Measurements from ENCODE around the gene VAX1.

The VAX1 gene

DNA sequence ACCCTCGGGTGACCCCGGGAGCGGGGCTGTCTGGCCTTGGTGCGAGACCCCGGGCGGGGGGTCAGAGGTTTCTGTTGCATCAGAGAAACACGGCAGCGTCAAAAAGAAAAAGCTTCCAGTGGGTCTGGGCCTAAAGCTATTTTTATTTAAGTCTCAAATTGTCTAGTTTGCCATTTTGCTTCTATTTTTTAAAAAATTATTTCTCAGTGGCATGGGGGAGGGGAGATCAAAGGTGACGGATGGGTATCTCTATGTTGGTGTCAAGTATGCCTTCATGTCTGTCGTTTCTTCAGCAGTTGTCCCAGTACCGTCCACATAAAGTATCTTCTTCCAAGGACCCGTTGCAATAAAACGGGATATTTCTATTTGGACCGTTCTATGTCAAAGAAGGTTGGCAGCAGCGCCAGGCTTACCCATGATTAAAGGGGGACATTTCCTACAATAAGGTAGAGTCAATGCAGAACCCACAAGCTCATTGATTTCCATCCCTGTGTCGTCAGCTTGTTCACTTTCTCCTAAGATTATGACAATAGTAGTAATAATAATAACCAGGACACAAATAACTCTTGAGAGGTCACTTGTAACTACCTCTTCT is 26.0 kb upstream of the VAX1 start:
- DNase-seq (ENCODE audit: low spot score), result no peak

DNA sequence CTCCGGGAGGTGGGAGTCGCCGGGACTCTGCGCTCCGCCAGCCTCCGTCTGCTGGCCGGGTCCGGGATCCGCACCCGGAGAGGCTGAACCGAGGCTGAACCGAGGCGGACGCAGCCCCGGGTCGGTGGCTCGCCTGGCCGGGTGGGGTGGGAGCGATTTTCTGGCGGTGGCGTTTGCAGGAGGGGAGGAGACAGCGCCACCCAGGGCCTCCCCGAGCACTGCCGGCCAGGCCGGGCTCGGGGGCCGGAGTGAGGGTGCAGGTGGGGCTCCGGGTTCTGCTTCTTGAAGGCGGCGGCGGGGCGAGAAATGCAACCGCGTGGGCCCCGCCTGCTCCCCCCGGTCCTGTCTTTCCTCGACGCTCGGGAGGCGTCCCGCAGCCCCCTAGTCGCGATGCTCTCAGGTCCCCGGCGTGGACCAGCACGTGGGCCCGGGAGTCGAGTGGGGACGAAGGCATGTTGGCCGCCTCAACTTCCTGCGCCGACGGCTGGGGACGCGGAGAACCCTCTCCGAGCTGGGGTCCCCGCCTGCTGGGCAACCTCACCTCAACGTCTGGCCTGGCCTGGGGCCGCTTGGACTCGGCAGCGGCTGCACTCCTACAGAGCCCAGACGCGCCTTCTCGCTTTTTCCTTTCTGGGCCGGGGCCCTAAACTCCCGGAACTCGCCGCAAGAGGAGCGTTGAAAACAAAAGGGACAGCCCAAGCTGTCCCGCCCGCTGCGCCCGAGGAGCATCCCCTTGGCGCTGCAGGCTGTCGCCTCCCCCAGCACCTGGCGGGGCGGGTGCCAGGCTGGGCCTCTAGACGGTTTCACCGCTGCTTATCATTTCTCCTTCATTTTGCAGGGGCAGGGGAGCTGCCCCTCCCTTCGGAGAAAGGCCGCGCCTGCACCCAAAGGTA is 25.2 kb upstream of the VAX1 start:
- no peak for DNase-seq (ENCODE audit: low spot score)

DNA sequence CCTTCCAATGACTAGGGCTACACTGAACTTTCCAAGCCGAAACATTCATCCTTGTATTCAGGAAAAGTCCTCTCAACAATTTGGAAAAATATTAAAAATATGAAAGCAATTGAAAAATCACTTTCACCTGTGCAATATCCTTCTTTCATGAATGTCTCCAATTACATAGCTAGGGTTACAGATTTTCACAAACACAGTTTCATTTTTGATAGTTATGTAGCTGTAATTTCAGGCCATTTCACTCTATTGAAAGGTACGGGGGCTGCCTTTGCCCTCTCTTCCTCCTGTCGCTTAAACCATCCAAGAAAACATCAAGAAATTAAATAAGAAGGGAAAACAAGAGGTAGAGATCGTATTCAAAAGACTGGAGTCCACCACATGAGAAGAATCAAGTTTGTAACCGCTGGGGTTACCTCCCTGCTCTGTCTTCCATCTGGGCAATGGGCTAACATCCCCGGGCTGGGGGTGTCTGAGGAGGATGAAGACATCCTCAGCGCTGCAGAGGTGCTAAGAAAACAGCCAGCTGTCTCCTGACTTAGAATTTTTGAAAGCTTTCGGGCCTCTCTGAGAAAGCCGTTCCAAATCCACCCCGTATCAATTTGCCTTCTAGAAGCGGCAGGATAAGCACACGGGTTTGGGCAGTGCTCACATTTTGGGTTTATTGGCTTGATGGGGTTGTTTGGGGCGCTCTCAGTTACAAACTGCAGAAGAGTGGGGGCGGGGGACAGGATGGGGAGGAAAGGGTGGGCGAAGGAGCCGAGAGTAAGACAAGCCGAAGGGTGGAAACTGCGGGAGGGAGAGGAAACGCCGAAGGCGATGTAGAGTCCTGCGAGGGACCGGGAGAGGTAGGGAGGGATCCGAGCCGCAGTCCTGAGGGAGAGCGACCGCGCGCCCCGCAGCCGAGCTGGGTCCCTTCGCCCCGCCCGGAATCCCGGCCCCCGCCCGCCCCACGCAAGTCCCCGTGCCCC is 24.3 kb upstream of the VAX1 start:
- no peak for DNase-seq (ENCODE audit: low spot score)

DNA sequence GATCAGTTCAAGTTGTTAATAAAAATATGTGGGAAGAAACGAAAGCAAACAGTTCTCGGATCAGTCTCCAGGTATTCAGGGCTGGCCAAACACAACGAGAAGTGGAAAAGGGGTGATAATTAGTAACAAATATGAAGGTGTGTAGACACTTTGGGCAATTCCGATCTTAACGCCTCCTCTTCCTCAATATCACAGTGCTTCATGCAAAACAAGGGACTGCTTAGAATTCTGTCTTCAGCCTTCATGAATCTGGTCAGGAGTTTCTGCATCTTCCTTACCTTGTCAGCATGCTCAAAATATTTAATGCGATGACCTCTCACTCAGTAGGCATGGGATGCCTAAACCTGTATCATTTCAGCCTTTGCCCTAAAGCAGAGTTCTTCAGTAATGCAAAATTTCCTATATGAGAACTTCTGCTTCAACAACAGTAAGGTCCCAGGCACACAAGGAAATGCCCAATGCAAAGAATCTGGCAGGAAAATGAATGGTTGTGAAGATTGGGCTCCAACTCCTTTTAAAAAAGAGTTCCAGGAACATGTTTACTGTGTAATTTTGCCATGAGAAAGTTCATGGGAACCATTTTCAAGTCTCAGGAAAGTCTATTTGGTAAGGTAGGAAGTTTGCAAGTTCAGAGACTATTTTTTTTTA is 23.4 kb upstream of the VAX1 start:
- DNase-seq (ENCODE audit: low spot score), result no peak

DNA sequence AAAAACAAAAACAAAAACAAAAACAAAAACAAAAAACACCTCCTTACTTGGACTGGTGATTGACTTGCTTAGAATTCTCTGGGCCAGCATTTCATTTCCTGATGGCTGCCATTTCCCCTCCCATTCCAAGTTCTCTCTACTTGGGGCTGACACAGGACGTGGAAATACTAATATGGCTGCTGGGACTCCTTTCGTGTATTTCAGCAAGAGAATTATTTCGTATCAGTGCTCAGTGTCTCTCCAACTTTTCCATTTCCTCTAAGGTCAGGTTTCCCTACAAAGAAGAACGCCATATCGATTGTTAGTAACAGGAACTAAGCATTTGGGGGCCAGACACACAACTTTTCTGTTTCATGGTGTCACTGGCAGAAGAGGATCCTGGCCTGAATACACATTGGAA is 22.5 kb upstream of the VAX1 start:
- DNase-seq (ENCODE audit: low spot score), result no peak

DNA sequence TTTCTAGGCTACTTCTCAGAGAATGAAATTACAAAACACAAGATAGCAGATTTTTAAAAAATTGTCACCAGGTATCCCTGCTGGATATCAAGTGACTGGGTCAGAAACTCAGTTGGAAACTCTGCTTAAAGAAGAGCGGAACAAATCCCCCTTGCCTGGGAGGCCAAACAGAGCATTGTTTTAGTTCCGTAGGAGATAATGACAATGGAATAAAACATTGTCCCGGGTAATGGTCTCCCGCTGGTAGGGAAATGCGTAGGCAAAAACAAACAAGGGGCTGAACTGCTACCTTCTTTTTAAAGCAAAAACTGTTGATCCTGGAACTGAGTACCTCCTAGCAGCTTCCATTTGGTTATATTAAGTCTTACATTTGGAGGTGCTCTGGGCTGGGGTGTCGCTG is 21.3 kb upstream of the VAX1 start:
- no peak for DNase-seq (ENCODE audit: low spot score)

DNA sequence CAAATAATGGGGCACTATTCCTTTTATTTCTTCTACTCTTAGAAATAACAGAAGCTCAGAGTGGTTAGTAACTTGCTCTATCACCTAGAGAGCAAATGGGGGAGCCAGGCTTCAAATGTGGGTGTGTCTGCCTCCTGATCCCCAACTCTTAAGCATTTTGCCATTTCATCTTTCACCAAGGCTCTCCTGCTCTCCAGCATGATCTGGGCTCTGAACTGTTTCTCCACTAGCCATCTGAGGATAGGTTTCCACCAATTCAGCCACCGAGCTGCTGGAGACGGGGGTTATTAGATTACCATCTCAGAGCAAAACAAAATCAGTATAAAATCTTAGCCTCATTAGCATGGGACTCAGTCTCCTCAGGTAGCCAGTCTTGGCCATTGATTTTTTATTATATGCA is 20.2 kb upstream of the VAX1 start:
- DNase-seq (ENCODE audit: low spot score), result no peak

DNA sequence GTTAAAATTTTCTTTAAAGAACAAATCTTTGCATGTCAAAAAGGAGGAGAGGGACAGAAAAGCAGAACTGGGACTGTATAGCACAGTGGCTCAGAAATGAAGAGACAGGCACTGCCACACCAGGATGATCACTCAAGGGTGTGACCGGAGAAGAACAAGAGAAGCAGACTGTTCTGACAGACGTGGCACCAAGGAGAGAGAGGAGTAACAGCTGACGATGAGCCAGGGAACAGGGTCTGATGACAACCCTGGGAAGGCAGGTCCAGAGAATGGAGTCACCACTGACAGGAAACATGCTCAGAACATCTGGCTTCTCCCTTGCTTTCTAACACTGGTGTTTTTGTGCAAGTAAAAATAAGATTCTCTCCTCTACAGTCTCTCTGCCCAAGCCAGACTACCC is 14.6 kb upstream of the VAX1 start:
- DNase-seq (ENCODE audit: low spot score), result no peak

DNA sequence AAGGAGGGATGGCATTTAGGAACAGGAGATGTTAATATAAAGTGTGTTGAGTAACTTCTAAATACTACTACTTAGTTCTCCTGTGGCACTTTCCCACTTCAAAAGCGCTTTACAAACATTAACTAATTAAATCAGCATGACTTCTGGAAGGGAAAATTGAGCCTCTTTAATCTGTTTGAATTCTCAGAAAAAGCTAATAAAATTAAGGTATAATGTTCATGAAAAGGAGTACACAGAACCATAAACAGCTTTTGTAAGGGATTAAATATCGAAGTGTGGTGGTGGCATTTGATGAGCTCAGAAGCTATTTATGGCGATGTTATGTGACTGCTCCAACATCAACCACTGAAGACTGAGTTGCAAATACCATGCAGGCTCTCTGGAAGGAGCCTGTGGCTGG is 10.2 kb upstream of the VAX1 start:
- DNase-seq (ENCODE audit: low spot score), result no peak

DNA sequence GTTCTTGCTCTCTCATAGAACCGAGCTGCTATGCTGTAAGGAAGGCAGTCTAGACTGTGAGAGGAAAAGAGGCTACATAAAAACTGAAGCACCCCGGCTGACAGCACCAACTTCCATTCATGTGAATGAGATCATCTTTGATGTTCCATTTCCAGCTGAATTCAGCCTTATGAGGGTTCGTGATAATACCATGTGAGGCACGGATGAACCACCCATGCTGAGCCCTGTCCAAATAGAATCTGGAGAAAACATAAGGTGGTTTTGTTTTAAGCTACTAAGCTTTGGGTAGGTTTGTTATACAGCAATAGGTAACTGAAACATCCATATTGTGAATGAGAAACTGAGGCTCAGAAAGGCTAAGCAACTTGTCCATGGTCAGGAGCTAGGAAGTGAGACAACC is 6.9 kb upstream of the VAX1 start:
- no peak for DNase-seq (ENCODE audit: low spot score)

DNA sequence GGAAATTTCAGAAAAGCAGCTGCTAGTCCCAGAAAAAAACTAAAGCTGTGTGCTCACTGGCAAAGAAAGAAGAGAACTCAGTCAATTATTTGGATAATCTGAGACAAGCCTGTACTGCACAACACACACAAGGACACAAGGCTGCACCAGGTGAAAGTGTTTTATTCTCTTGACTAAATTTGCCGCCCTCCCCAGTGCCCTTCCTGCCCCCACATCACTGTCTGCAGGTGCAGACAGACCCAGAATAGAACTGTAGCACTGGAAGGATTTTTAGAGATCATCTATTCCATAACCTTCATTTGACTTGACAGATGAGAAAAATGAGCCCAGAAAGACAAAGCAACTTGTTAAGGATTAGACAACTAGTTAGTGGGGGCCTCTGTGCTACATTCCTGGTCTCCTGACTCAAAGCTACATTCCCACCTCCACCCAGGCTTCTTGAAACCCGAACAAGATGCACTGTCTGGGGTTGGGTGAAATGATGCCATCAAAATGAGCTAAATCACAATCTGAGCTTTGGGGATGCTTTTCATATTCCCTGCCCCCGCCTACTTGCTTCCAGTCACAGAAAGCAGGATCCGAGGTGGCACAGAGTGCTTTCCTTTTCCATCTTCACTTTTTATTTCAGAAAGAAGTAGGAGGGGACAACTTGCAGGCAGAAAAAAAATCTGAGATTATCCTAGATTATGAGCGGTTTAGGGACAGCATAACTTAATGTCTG is 5.2 kb upstream of the VAX1 start:
- no peak for DNase-seq (ENCODE audit: low spot score)

DNA sequence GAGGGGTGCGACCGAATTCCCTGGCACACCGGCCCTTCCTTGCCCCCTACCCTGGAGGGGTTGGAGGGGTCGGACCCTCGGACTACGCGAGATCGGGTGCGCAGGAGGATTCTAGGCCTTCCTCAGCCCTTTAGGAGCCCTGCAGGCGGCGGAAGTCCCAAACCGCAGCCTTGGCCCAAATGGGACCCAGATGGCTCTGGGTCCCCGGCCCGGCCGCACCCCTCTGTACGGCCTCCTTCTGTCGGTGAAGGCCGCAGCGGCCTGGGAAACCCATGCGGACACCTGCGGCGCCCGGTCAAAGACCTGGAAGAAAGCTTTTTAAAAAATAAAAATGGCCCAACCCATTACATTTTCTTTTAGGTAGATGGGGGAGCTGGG is 2.4 kb upstream of the VAX1 start:
- no peak for DNase-seq (ENCODE audit: low spot score)

DNA sequence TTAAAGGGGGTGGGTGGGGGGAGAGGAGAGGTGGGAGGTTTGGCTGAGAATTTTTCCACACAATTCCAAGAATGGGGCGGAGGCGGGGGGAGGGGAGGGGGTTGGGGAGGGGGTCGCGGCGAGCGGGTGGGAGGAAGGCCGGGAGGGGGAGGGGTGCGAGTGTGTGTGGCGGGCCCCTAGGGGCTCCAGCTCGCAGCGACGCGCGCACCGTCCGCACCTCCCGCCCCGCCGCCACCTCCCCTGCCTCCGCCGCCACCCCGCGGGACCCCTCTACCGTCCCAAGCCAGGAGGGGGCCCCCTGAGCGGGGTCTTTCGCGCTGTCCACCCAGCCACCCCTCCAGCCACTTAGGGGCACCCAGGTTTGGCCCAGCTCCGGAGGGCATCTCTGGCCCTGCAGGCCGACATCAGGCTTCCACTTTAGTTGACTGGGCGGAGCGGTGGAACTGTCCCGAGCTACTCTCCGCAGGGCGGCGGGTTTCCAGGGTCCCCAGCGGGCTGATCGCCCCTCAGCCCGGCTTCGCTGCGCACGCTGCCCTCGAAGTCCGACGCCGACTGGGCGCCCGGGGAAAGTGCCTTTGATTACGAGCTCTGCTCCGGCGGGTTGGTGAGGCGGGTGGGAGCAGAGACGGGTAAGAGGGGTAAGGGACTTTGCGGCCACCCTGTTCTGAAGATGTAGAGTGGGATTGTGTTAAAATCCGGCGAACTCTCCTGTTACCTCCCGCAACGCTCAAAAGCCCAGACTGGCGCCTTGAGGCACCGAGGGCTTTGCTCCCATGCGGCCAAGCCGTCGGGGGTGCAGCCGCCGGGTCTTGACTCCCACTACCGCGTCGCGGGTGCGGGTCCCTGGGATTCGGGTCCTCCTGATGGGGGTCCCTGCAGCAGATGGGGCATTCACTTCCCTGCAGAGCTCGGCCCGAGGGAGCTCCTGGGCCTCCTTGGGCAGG is 1.8 kb upstream of the VAX1 start:
- DNase-seq (ENCODE audit: low spot score), result no peak

DNA sequence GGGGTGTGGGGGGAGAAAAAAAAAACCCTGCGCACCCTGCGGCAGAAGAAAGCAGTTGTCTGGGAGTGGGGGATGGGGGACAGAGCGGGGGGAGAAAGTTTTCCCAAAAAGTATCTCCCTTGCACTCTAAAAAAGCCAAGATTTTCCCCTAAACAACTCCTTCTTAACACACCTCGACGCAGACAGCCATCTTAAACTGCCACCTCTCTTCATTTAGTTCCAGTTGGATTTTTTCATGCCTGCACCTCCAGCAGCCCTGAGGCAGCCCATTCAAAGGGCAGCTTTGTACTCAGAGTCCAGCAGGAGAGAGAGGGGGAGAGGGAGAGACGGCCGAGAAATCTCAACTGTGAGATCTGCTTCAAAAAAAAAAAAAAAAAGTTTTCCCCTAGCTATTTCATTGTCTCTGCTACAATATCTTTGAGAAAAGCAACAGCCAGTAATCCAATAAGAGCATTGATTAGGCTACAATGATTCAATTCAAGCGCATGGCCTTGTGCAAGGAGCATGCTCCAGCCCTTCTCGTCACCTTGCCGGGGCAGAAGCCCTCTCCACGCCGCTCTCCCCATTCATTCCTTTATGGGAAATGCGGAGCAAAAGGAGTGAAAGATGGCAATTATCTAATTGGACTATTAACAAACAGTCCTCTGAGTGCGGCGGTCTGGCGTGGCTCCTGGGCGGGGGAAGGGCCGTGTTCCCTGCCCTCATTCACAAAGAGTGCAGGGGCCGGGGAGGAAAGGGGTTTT is 939 bp upstream of the VAX1 start:
- DNase-seq (ENCODE audit: low spot score), result no peak

DNA sequence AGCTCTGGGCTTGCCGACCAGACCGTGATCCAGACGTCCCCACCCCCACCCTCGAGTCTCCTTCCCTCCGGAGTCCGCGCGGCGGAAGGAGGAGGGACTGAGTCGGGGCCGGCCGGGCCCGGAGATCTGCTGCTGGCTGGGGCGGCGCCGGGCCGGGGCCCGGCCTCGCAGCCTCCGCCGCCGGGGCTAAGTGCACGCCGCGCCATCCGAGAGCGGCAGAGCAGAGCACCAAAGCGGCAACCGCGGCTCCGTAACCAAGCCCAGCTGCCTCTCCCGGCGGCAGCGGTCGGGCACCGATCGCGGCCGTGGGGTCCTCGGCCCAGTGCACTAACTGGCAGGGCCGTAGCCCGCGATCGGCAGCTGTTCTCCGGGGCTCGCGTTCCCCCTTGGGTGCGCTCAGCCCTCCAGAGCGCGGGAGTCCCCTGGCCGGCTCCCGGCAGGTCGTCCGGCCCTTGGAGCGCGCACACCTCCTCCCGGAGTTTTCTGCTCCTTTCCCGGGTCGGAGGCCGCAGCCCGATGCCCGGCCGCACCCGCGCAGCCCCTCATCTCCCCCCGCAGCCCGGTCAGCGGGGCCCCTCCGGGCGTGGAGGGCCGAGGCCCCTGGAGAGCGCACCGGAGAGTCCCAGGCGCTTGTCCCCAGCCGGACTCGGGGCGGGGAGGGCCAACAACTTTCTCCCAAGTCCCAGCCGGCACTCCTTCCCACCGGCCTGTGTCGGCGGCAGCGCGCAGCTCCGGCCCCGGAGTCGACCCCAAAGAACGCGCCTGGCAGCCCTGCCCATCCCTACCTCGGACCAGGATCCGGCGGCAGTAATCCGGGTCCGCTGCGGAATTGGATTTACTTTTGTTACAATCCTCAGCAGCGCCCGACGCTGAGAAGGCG is 799 bp downstream of the VAX1 start:
- no peak for DNase-seq (ENCODE audit: low spot score)

DNA sequence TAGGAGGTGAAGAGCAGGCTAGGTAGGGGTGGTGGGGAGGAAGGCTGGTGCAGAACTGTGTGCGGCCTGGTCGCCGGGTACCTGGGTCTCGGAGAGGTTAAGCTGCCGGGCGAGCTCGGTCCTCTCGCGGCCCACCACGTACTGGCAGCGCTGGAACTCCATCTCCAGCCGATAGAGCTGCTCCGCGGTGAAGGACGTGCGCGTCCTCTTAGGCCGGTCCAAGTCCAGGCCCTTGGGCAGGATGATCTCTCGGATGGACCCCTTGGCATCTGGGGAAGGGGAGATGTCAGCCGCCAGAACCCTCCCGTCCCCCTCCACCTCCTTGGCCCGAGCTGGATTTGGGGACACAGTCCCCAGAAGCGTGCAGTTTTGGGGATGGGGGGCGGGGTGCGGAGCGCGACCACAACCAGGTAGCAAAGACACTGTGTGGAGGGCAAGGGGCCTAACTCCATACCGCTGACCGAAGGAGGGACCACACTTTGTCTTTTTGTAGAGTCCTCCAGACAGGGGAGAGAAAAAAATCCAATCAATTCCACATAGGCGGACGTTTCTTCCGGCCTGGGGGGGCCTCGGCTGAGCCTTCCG is 1.6 kb downstream of the VAX1 start:
- DNase-seq (ENCODE audit: low spot score), result no peak

DNA sequence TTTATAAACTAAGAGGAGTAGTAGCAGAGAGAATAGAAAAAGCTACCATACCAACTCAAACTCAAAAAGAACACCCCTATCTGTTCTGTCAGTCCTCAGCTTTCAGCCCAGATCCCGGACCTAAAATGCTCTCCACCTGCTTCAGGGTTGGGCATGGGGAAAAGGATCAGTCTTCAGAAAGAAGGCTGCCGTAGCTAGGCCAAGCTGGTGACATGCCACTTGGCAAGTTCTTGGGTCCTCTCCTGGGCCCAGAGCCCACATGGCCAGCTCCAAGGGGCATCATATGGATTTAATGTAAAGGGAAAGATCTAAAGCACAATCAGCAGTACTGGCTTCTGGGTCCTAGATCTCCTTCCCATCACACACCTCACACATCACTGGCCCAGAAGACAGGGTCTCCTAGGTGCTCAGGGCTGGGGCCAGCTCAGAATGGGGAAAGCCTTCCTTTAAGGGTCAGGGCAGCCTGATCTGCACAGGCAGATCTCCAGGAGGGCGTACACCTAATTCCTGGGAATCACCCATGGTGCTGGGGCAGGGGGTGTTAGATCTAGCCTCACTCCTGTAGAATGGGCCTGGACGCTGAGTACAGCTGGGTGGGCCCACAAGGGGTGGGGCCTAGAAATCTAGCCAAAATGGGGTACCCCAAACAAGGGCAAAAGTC is 2.5 kb downstream of the VAX1 start:
- no peak for DNase-seq (ENCODE audit: low spot score)

DNA sequence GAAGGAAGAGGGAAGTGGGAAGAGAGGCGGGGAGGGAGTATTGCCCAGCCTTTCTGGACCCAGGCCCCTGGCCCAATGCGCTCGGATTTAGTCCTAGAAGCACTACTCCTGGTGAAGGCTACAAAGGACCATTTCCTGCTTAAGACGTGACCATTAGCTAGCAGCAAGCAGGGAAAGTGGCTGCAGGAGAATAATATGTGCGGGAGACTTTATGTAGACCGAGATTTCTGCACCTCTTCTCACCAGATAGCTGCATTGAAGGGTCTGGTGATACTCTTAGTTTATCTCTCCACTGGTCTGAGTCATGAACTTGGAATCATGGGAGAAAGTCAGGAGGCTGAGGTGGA is 3.1 kb downstream of the VAX1 start:
- DNase-seq (ENCODE audit: low spot score), result no peak

Data from RKO (cell line).